HG03025 (cell line): ENCODE measurements around the gene RELA.

Experiments
- ATAC-seq: cut with Tn5 transposase; IDR thresholded peaks from one replicate; pipeline ENCODE4 v1.9.1; 2021; ENCODE audit warnings: mild to moderate bottlenecking, moderate library complexity; ENCODE audit not compliant: unreplicated experiment, low FRiP score

The RELA gene

DNA sequence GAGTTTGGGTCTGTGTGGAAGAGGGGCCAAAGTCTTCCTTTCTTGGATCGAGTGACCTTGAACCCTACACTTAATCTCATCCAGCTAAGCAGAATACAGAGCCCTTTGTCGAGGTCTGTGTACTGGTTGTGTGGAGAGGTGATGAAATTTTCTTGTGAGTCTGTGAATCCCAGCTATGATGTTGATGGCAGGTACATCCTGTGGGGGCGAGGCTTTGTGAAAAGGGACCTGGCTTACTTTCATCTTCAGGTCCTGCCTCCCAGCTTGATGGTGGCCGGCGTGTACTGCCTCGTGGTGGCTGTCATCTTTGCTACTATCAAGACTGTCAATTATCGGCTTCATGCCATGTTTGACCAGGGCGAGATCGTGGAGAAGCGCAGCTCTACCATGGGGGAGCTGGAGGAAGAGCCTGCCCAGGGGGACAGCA lies 46.1 kb downstream of the RELA start:
- ATAC-seq, result no peak

DNA sequence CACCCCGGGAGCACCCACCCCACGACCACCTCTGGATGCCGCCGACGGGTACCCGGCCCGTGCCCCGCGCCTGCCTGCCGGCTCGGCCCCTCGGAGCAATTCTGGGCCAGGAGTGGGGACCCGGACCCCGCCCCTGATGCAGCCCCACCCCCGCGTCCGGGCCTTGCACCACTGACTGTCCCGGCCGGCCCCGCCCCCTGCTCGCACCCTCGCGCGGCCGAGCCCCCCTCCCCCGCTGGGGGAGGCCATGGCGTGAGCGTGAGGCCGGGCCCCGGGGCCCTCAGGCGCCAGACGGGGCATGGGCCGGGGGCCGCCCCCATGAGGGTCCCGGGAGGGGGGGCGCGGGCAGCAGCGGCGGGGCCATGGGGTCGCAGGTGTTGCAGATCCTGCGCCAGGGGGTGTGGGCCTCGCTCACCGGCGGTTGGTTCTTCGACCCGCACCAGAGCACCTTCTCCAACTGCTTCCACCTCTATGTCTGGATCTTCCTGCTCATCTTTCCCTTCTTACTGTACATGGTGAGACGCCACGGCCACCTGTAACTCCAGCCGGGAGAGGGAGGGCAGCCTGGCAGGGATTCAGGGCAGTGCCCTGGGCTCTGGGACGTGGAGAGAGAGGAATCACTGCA lies 46.7 kb downstream of the RELA start:
- peak; percentile 3 for ATAC-seq

- peak; percentile 71 for ATAC-seq
Observed at GRCh38 chr11:65615229-65615949, 47.3 kb downstream of the RELA start, which contains the start of gene PCNX3. Gene PCNX3, plus strand, starts transcription at chr11:65615776. Its CDS starts 536 bp downstream, at chr11:65616312.

- ATAC-seq, result no peak
Observed at GRCh38 chr11:65613091-65613928, 49.4 kb downstream of the RELA start.

DNA sequence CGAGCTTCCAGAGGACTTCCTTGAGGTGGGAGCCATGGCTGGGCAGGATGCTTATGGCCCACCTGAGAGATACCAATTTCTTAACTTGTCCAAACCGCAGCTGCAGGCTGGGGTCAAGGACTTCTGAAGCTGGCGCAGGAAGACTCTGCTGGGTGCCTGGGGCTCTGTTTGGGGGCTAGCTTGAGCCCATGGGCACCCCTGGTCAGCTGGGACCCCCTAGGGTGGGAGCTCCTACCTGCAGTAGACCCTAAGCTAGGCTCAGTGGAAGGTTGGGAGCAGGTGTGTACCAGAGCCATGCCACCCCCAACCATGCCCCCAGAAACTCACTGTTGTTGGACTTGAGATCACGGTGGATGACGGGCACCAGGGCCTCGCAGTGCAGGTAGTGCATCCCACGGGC lies 50.0 kb downstream of the RELA start:
- ATAC-seq, result no peak

GRCh38 chr11:65611758-65612603 lies 50.7 kb downstream of the RELA start:
- ATAC-seq, result no peak

GRCh38 chr11:65611028-65611757 lies 51.5 kb downstream of the RELA start:
- ATAC-seq, result no peak

- no peak for ATAC-seq
Observed at GRCh38 chr11:65610404-65610803, 52.3 kb downstream of the RELA start.

DNA sequence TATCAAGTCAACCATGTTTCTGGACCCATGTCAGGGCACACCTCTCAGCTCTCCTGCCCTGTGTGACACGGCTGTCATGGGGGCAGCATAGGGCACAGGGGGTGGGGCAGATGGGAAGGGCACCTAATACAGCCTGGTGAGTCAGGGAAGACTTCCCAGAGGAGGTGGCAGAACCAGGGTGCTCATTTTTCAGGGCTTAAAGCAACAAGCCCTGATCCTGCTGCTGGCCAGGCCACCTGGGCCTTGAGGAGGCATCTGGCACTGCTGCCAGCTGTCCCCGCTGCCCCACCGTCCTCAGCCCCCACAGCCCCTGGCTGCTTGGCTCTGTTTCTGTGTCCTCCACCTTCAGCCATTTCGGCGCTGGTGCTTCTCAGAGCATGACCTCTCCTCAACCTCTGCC lies 53.1 kb downstream of the RELA start:
- ATAC-seq, result no peak

DNA sequence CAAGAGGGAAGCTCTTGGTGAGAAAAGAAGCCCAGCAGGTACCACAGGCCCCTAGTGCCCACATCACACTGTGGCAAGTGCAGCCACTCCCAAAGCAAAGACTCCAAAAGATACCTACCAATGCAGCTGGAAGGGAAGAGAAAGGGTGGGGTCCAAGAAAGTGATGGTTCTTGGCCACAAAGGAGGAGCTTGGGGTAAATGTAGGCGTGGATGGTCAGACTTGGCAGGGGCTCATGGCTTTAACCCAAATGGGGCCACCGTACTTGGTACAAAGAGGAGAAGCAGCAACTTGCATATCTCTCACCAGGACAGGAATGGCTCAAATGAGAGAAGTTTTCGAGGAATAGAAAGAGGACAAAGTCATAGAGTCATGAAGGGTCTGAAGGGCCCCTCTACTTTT lies 53.5 kb downstream of the RELA start:
- ATAC-seq, result no peak

- ATAC-seq, result no peak
Observed at GRCh38 chr11:65607614-65608426, 54.9 kb downstream of the RELA start.

- ATAC-seq, result no peak
Observed at GRCh38 chr11:65606876-65607613, 55.7 kb downstream of the RELA start.

DNA sequence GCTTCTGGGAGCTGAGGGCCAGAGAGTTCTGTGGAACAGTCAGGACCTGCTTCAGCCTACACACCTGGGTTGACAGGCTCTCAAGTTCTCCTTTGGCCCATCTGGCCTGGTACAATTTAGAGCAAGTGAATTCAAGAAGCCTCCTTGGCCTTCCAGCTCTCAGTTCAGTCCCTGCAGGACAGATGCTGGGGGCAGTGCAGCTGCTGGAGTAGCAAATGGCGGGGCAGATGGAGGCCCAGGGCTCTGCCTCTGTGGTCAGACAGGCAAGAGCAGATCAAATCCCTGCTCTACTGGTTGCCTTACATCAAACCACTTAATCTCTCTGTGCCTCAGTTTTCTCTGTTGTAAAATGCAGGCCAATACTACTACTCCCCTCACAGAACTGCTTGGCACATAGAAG lies 58.5 kb downstream of the RELA start:
- ATAC-seq, result no peak
